ENCODE measurements around the gene CORT. TPM values are rescaled to one million over a fixed set of nuclear protein-coding genes. Genes with fewer than 3 reads are reported as not detected.
"Not testable (repeated sequence)": the region's sequence is repeated elsewhere in the genome, so short reads cannot be mapped to it uniquely, and the experiment has no call there.

CORT gene
- total and polyA plus RNA-seq, 4 donors: 0.50 to 4.2 (median 2.2) TPM

DNA sequence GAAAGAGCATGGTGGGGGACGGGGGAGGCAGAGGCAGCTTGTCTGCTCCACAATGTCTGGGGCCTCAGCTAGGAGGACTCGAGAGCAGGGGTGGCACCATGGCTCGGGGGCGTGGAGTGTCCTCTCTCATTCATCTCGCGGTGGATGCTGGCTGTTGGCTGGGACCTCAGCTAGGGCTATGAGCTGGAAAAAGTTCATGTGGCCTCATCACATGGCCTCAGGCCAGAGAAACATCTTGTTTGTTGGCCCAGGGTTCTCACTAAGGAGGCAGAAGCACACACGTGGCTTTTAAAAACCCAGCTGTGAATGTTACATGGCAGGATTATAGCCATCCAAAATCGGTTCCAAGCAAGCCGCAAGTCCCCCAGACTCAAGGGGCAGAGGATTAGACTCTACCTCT is 25.8 kb upstream of the CORT start:
- peak in 1 of 6 donors; percentile 10 for DNase-seq (ENCODE audit: low read depth in 4 of 6, low spot score in 6 of 6)
- whole genome bisulfite sequencing (ENCODE audit: insufficient coverage): 52% methylated on average over 9 of the region's 9 CpGs
- H3K27ac ChIP-seq (ENCODE audit: low read depth, low read length): no peak overlapping the region

GRCh38 chr1:10424651-10425050 is 25.2 kb upstream of the CORT start:
- H3K9me3 ChIP-seq (ENCODE audit: control insufficient read depth, insufficient read depth, low read length): no peaks in the 10 kb centered on the region
- no peak for DNase-seq (ENCODE audit: low read depth in 4 of 6, low spot score in 6 of 6)
- H3K27ac ChIP-seq (ENCODE audit: low read depth, low read length): no peak overlapping the region
- H3K27me3 ChIP-seq (ENCODE audit: control insufficient read depth, insufficient read depth, low read length): no peaks in the 10 kb centered on the region
- no peak overlapping the region for H3K4me3 ChIP-seq (ENCODE audit: low read depth, low read length)
- H3K4me1 ChIP-seq (ENCODE audit: control insufficient read depth, insufficient read depth, low read length): peaks cover 2% of the 10 kb centered on the region
- peaks cover 25% of the 10 kb centered on the region for H3K36me3 ChIP-seq (ENCODE audit: control insufficient read depth, insufficient read depth, low read length)
- 91% methylated on average over 6 of the region's 8 CpGs for WGBS (ENCODE audit: insufficient coverage)

More for the DNA sequence above, 25.8 kb upstream of the CORT start:
- Histone ChIP-seq H3K4me3 (ENCODE audit: low read depth, low read length) (no peak overlapping the region), H3K4me1 (ENCODE audit: control insufficient read depth, insufficient read depth, low read length) (no peaks in the 10 kb centered on the region), H3K27me3 (ENCODE audit: control insufficient read depth, insufficient read depth, low read length) (no peaks in the 10 kb centered on the region), H3K9me3 (ENCODE audit: control insufficient read depth, insufficient read depth, low read length) (no peaks in the 10 kb centered on the region), H3K36me3 (ENCODE audit: control insufficient read depth, insufficient read depth, low read length) (peaks cover 31% of the 10 kb centered on the region)

DNA sequence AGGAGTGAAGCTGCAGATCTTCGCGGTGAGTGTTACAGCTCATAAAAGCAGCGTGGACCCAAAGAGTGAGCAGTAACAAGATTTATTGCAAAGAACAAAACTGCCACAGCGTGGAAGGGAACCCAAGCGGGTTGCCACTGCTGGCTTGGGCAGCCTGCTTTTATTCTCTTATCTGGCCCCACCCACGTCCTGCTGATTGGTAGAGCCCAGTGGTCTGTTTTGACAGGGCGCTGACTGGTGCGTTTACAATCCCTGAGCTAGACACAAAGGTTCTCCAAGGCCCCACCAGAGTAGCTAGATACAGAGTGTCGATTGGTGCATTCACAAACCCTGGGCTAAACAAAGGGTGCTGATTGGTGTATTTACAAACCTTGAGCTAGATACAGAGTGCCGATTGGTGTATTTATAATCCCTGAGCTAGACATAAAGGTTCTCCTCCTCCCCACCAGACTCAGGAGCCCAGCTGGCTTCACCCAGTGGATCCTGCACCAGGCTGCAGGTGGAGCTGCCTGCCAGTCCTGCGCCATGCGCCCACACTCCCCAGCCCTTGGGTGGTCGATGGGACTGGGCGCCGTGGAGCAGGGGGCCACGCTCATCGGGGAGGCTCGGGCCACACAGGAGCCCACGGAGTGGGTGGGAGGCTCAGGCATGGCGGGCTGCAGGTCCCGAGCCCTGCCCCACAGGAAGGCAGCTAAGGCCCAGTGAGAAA is 23.9 kb upstream of the CORT start:
- peaks cover 10% of the 10 kb centered on the region for H3K4me1 ChIP-seq (ENCODE audit: control insufficient read depth, insufficient read depth, low read length)
- H3K36me3 ChIP-seq (ENCODE audit: control insufficient read depth, insufficient read depth, low read length): peaks cover 13% of the 10 kb centered on the region
- H3K9me3 ChIP-seq (ENCODE audit: control insufficient read depth, insufficient read depth, low read length); H3K27ac ChIP-seq (ENCODE audit: low read depth, low read length); H3K4me3 ChIP-seq (ENCODE audit: low read depth, low read length); DNase-seq (ENCODE audit: low read depth in 4 of 6, low spot score in 6 of 6); H3K27me3 ChIP-seq (ENCODE audit: control insufficient read depth, insufficient read depth, low read length): not testable (repeated sequence)
- WGBS (ENCODE audit: insufficient coverage): 64% methylated on average over 10 of the region's 21 CpGs

GRCh38 chr1:10426535-10426848 is 23.3 kb upstream of the CORT start:
- H3K36me3 ChIP-seq (ENCODE audit: control insufficient read depth, insufficient read depth, low read length); H3K27ac ChIP-seq (ENCODE audit: low read depth, low read length); H3K27me3 ChIP-seq (ENCODE audit: control insufficient read depth, insufficient read depth, low read length); H3K9me3 ChIP-seq (ENCODE audit: control insufficient read depth, insufficient read depth, low read length); DNase-seq (ENCODE audit: low read depth in 4 of 6, low spot score in 6 of 6); H3K4me3 ChIP-seq (ENCODE audit: low read depth, low read length): not testable (repeated sequence)
- 96% methylated on average over 7 of the region's 21 CpGs for WGBS (ENCODE audit: insufficient coverage)
- H3K4me1 ChIP-seq (ENCODE audit: control insufficient read depth, insufficient read depth, low read length): peaks cover 16% of the 10 kb centered on the region

- DNase-seq (ENCODE audit: low read depth in 4 of 6, low spot score in 6 of 6): no peak
- Histone ChIP-seq H3K36me3 (ENCODE audit: control insufficient read depth, insufficient read depth, low read length) (no peaks in the 10 kb centered on the region), H3K9me3 (ENCODE audit: control insufficient read depth, insufficient read depth, low read length) (no peaks in the 10 kb centered on the region), H3K4me3 (ENCODE audit: low read depth, low read length) (no peak overlapping the region), H3K27me3 (ENCODE audit: control insufficient read depth, insufficient read depth, low read length) (no peaks in the 10 kb centered on the region), H3K27ac (ENCODE audit: low read depth, low read length) (no peak overlapping the region), H3K4me1 (ENCODE audit: control insufficient read depth, insufficient read depth, low read length) (peaks cover 24% of the 10 kb centered on the region)
- WGBS (ENCODE audit: insufficient coverage): 89% methylated on average over 5 of the region's 5 CpGs
Measured at GRCh38 chr1:10428984-10429383, 20.8 kb upstream of the CORT start.

- H3K4me1 ChIP-seq (ENCODE audit: control insufficient read depth, insufficient read depth, low read length): peaks cover 24% of the 10 kb centered on the region
- H3K27ac ChIP-seq (ENCODE audit: low read depth, low read length): no peak overlapping the region
- H3K4me3 ChIP-seq (ENCODE audit: low read depth, low read length): peak overlapping the region; percentile 32
- no peak for DNase-seq (ENCODE audit: low read depth in 4 of 6, low spot score in 6 of 6)
- H3K9me3 ChIP-seq (ENCODE audit: control insufficient read depth, insufficient read depth, low read length): no peaks in the 10 kb centered on the region
- no peaks in the 10 kb centered on the region for H3K27me3 ChIP-seq (ENCODE audit: control insufficient read depth, insufficient read depth, low read length)
- no peaks in the 10 kb centered on the region for H3K36me3 ChIP-seq (ENCODE audit: control insufficient read depth, insufficient read depth, low read length)
- WGBS (ENCODE audit: insufficient coverage): 24% methylated on average over 14 of the region's 16 CpGs
Measured at GRCh38 chr1:10429868-10430215, 20.0 kb upstream of the CORT start.

GRCh38 chr1:10430216-10431069 is 19.4 kb upstream of the CORT start, which contains the start of gene CENPS:
Gene CENPS (plus strand): TSS chr1:10430433. CDS start chr1:10430518, 85 bp downstream.
- under 1% methylated on average over 95 of the region's 95 CpGs for WGBS (ENCODE audit: insufficient coverage)
- Histone ChIP-seq H3K4me1 (ENCODE audit: control insufficient read depth, insufficient read depth, low read length) (peaks cover 24% of the 10 kb centered on the region), H3K4me3 (ENCODE audit: low read depth, low read length) (peak within 1 kb of the TSS; percentile 87), H3K9me3 (ENCODE audit: control insufficient read depth, insufficient read depth, low read length) (no peaks in the 10 kb centered on the region), H3K36me3 (ENCODE audit: control insufficient read depth, insufficient read depth, low read length) (no peaks in the 10 kb centered on the region), H3K27ac (ENCODE audit: low read depth, low read length) (peak within 1 kb of the TSS; percentile 75), H3K27me3 (ENCODE audit: control insufficient read depth, insufficient read depth, low read length) (no peaks in the 10 kb centered on the region)
- peak; percentile 79 to 98 (median 93) for DNase-seq (ENCODE audit: low read depth in 4 of 6, low spot score in 6 of 6)

DNA sequence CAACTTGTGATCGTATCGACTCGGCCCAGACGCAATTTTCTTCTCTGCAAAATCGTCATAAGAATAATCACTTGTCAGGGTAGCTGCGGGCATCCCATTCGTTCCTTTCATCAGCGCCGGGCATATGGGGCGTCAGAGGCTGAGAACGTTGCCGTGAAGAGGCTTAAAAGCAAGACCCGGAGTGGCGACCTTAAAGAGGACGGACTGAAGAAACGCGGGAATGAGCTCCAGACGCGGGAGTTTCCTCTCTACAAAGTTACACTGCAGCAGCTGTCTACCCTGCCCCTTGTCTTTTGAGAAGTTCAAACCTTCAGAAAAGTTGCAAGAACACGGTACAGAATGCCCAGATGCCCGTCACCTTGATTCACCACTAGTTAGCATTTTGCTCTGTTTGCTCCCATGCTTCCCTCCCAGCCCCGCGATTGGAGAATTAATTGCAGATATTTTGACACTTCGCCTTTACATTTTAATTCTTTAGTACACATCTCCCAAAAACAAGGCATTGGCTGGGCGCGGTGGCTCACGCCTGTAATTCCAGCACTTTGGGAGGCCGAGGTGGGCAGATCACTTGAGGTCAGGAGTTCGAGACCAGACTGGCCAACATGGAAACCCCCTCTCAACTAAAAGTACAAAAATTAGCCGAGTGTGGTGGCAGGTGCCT is 18.6 kb upstream of the CORT start:
- 12% methylated on average over 25 of the region's 30 CpGs for WGBS (ENCODE audit: insufficient coverage)
- H3K27ac ChIP-seq (ENCODE audit: low read depth, low read length): peak overlapping the region; percentile 73
- no peaks in the 10 kb centered on the region for H3K9me3 ChIP-seq (ENCODE audit: control insufficient read depth, insufficient read depth, low read length)
- H3K36me3 ChIP-seq (ENCODE audit: control insufficient read depth, insufficient read depth, low read length): no peaks in the 10 kb centered on the region
- H3K4me1 ChIP-seq (ENCODE audit: control insufficient read depth, insufficient read depth, low read length): peaks cover 24% of the 10 kb centered on the region
- no peaks in the 10 kb centered on the region for H3K27me3 ChIP-seq (ENCODE audit: control insufficient read depth, insufficient read depth, low read length)
- DNase-seq (ENCODE audit: low read depth in 4 of 6, low spot score in 6 of 6): no peak
- peak overlapping the region; percentile 87 for H3K4me3 ChIP-seq (ENCODE audit: low read depth, low read length)

- no peak for DNase-seq (ENCODE audit: low read depth in 4 of 6, low spot score in 6 of 6)
- no peaks in the 10 kb centered on the region for H3K36me3 ChIP-seq (ENCODE audit: control insufficient read depth, insufficient read depth, low read length)
- no peak overlapping the region for H3K4me3 ChIP-seq (ENCODE audit: low read depth, low read length)
- H3K27ac ChIP-seq (ENCODE audit: low read depth, low read length): no peak overlapping the region
- no peaks in the 10 kb centered on the region for H3K27me3 ChIP-seq (ENCODE audit: control insufficient read depth, insufficient read depth, low read length)
- 76% methylated on average over 11 of the region's 14 CpGs for WGBS (ENCODE audit: insufficient coverage)
- peaks cover 24% of the 10 kb centered on the region for H3K4me1 ChIP-seq (ENCODE audit: control insufficient read depth, insufficient read depth, low read length)
- no peaks in the 10 kb centered on the region for H3K9me3 ChIP-seq (ENCODE audit: control insufficient read depth, insufficient read depth, low read length)
Measured at GRCh38 chr1:10432910-10433700, 16.7 kb upstream of the CORT start.
